HepG2 (cell line): Measurements from ENCODE around the gene AARSD1. TPM values are rescaled to one million over a fixed set of nuclear protein-coding genes. Genes with fewer than 3 reads are reported as not detected.

Experiments used
- CHCHD3 ChIP-seq: sonication (generic); formaldehyde crosslinking; IDR thresholded peaks from 2 replicates; pipeline ENCODE4 v1.8.0; 2022; ENCODE audit warnings: mild to moderate bottlenecking, missing genetic modification reagents, moderate library complexity
- NCOA5 ChIP-seq: sonication (generic); formaldehyde crosslinking; IDR thresholded peaks from 2 replicates; pipeline ENCODE4 v1.4.0; 2020; ENCODE audit warnings: missing genetic modification reagents
- NFKB2 ChIP-seq: sonication (generic); formaldehyde crosslinking; IDR thresholded peaks from 2 replicates; pipeline ENCODE4 v1.4.0; 2020; ENCODE audit warnings: missing genetic modification reagents, borderline replicate concordance
- SP5 ChIP-seq: IDR thresholded peaks from 2 replicates; pipeline ENCODE4 v1.6.1; 2016; ENCODE audit warnings: low read depth, borderline replicate concordance
- YEATS2 ChIP-seq: sonication (generic); formaldehyde crosslinking; IDR thresholded peaks from 2 replicates; pipeline ENCODE4 v1.4.0; 2020; ENCODE audit warnings: missing genetic modification reagents, borderline replicate concordance
- ZBTB26 ChIP-seq: IDR thresholded peaks from 2 replicates; pipeline ENCODE4 v1.6.1; 2016; ENCODE audit warnings: missing compliant biosample characterization, missing genetic modification reagents, borderline replicate concordance
- ZFP36L2 ChIP-seq: sonication (generic); formaldehyde crosslinking; IDR thresholded peaks from 2 replicates; pipeline ENCODE4 v1.4.0; 2020; ENCODE audit warnings: missing genetic modification reagents
- ZNF274 ChIP-seq: sonication (generic); formaldehyde crosslinking; IDR thresholded peaks from 2 replicates; pipeline ENCODE4 v1.5.1; 2020; ENCODE audit warnings: mild to moderate bottlenecking, missing genetic modification reagents
- ZNF430 ChIP-seq: sonication (generic); formaldehyde crosslinking; IDR thresholded peaks from 2 replicates; pipeline ENCODE4 v1.9.0; 2021; ENCODE audit warnings: mild to moderate bottlenecking, missing genetic modification reagents
- ZNF484 ChIP-seq: sonication (generic); formaldehyde crosslinking; IDR thresholded peaks from 2 replicates; pipeline ENCODE4 v1.5.1; 2020; ENCODE audit warnings: mild to moderate bottlenecking, low read depth, missing genetic modification reagents, borderline replicate concordance
- ZNF550 ChIP-seq: sonication (generic); formaldehyde crosslinking; IDR thresholded peaks from 2 replicates; pipeline ENCODE4 v1.4.0; 2020; ENCODE audit warnings: mild to moderate bottlenecking, missing genetic modification reagents, borderline replicate concordance
- ZNF557 ChIP-seq: sonication (generic); formaldehyde crosslinking; IDR thresholded peaks from 2 replicates; pipeline ENCODE4 v1.4.0; 2020; ENCODE audit warnings: missing genetic modification reagents
- ZNF670 ChIP-seq: sonication (generic); formaldehyde crosslinking; IDR thresholded peaks from 2 replicates; pipeline ENCODE4 v1.8.0; 2022; ENCODE audit warnings: mild to moderate bottlenecking, missing genetic modification reagents, borderline replicate concordance
- ZNF678 ChIP-seq: sonication (generic); formaldehyde crosslinking; IDR thresholded peaks from 2 replicates; pipeline ENCODE4 v1.4.0; 2020; ENCODE audit warnings: mild to moderate bottlenecking, missing genetic modification reagents
- polyA plus RNA-seq, 8 experiments: library from polyadenylated mRNA; depleted of rRNA in 3 of 8; stranded (reverse) in 7 of 8; unstranded in 1 of 8; fragments of >200 nt; fragmentation: Illumina TruSeq in 4 of 8; extraction: Trizol in 4 of 8; gene quantifications; 2 replicates each; pipeline versions ENCODE4 v1.2.1 to v1.2.3, GENCODE V29; 2011 to 2016; ENCODE audit warnings: low read depth in 4 of 8, missing spikeins in 1 of 8, mixed read lengths in 1 of 8; ENCODE audit not compliant: insufficient read depth in 1 of 8
- total RNA-seq, 5 experiments: library from RNA; depleted of rRNA; stranded (reverse); fragments of >200 nt; fragmentation: Illumina TruSeq; extraction: Trizol; gene quantifications; 2 replicates each; pipeline ENCODE4 v1.2.3, GENCODE V29; 2016; ENCODE audit warnings: low read depth in 1 of 5
- TF ChIP-seq, protein P1 (sequence below): sonication (generic); formaldehyde crosslinking; IDR thresholded peaks from 2 replicates; pipeline ENCODE4 v1.4.0; 2020; ENCODE audit warnings: missing genetic modification reagents, borderline replicate concordance
- TF ChIP-seq, protein P2 (sequence below): sonication (generic); formaldehyde crosslinking; IDR thresholded peaks from 2 replicates; pipeline ENCODE4 v1.5.0; 2020; ENCODE audit warnings: missing genetic modification reagents
- TF ChIP-seq, protein P3 (sequence below): sonication (generic); formaldehyde crosslinking; IDR thresholded peaks from 2 replicates; pipeline ENCODE4 v1.5.1; 2020; ENCODE audit warnings: missing genetic modification reagents, mild to moderate bottlenecking, borderline replicate concordance
- TF ChIP-seq, protein P4 (sequence below): sonication (generic); formaldehyde crosslinking; IDR thresholded peaks from 2 replicates; pipeline ENCODE4 v1.4.0; 2020; ENCODE audit warnings: mild to moderate bottlenecking, low read depth, missing genetic modification reagents

The AARSD1 gene
- total and polyA plus RNA-seq, 2 of the 13 experiments (the other 11 are each of a cell fraction or from before 2014, with no cell fraction given): 24.7 to 29.3 TPM

DNA sequence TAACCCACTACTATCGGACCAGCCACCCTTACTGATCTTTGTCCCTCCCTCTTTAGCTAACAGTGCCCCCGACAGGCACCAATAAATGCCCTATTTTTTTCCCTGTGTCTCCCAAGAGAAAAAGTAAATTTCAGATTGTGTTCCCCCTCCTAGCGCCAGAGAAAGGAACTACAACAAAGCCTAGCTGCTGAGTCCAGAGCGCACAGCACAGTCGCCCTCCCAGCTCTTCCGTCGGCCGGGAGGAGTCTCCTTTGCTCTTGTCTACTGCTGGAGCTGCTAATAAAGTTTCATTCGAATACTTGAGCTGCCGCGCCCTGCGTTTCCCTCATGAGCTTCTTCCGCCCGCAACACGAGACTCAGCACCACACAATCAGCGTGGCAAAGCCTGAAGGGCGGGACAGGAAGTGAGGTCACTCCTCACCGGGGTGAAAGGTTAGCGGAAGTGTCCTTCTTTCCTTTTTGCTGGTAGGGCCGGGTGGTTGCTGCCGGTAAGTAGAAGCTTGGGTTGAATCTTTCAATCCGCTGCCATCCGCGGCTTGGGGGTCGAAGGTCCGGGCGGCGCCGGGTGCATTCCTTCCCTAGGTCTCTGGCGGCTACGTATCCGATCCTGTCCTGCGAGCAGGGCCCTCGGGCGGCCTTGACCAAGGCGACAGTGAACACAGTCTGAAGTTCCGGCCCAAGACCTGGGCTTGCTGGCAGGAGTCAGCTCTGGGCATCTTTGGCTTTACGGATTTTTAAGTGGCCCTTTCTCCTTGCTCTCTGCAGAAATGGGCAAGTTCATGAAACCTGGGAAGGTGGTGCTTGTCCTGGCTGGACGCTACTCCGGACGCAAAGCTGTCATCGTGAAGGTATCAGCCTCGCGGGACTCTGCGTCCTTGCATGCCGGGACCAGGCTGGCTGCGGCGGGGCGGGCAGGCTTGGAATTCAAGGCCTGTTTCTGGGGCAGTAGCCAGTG, 34.0 kb upstream of the AARSD1 start, which contains the start of gene RPL27 (continued):
- TF ChIP-seq ZNF274 (peak; percentile 77), ZNF484 (CRISPR knock-in tag) (no peak), NFKB2 (CRISPR knock-in tag) (peak; percentile 94; the same call in 1 of the 2 replicates), CHCHD3 (CRISPR knock-in tag) (0 out of 2 replicates have a peak, but pooled peaks have one; percentile 60), ZNF670 (peak; percentile 99), ZFP36L2 (CRISPR knock-in tag) (peak; percentile 95), ZNF678 (CRISPR knock-in tag) (no peak), YEATS2 (CRISPR knock-in tag) (peak; percentile 100), ZNF557 (no peak; the same call in 1 of the 2 replicates), SP5 (CRISPR knock-in tag) (peak; percentile 96), NCOA5 (CRISPR knock-in tag) (no peak), ZNF430 (CRISPR knock-in tag) (peak; percentile 99), ZBTB26 (CRISPR knock-in tag) (peak; percentile 90), ZNF550 (CRISPR knock-in tag) (0 out of 2 replicates have a peak, but pooled peaks have one; percentile 51)
- TF ChIP-seq, protein P1, sequence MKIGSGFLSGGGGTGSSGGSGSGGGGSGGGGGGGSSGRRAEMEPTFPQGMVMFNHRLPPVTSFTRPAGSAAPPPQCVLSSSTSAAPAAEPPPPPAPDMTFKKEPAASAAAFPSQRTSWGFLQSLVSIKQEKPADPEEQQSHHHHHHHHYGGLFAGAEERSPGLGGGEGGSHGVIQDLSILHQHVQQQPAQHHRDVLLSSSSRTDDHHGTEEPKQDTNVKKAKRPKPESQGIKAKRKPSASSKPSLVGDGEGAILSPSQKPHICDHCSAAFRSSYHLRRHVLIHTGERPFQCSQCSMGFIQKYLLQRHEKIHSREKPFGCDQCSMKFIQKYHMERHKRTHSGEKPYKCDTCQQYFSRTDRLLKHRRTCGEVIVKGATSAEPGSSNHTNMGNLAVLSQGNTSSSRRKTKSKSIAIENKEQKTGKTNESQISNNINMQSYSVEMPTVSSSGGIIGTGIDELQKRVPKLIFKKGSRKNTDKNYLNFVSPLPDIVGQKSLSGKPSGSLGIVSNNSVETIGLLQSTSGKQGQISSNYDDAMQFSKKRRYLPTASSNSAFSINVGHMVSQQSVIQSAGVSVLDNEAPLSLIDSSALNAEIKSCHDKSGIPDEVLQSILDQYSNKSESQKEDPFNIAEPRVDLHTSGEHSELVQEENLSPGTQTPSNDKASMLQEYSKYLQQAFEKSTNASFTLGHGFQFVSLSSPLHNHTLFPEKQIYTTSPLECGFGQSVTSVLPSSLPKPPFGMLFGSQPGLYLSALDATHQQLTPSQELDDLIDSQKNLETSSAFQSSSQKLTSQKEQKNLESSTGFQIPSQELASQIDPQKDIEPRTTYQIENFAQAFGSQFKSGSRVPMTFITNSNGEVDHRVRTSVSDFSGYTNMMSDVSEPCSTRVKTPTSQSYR (CRISPR knock-in tag): no peak
- TF ChIP-seq, protein P2, sequence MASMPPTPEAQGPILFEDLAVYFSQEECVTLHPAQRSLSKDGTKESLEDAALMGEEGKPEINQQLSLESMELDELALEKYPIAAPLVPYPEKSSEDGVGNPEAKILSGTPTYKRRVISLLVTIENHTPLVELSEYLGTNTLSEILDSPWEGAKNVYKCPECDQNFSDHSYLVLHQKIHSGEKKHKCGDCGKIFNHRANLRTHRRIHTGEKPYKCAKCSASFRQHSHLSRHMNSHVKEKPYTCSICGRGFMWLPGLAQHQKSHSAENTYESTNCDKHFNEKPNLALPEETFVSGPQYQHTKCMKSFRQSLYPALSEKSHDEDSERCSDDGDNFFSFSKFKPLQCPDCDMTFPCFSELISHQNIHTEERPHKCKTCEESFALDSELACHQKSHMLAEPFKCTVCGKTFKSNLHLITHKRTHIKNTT (CRISPR knock-in tag): no peak
- TF ChIP-seq, protein P3, sequence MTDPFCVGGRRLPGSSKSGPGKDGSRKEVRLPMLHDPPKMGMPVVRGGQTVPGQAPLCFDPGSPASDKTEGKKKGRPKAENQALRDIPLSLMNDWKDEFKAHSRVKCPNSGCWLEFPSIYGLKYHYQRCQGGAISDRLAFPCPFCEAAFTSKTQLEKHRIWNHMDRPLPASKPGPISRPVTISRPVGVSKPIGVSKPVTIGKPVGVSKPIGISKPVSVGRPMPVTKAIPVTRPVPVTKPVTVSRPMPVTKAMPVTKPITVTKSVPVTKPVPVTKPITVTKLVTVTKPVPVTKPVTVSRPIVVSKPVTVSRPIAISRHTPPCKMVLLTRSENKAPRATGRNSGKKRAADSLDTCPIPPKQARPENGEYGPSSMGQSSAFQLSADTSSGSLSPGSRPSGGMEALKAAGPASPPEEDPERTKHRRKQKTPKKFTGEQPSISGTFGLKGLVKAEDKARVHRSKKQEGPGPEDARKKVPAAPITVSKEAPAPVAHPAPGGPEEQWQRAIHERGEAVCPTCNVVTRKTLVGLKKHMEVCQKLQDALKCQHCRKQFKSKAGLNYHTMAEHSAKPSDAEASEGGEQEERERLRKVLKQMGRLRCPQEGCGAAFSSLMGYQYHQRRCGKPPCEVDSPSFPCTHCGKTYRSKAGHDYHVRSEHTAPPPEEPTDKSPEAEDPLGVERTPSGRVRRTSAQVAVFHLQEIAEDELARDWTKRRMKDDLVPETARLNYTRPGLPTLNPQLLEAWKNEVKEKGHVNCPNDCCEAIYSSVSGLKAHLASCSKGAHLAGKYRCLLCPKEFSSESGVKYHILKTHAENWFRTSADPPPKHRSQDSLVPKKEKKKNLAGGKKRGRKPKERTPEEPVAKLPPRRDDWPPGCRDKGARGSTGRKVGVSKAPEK (CRISPR knock-in tag): peak; percentile 78; the same call in 1 of the 2 replicates
- TF ChIP-seq, protein P4, sequence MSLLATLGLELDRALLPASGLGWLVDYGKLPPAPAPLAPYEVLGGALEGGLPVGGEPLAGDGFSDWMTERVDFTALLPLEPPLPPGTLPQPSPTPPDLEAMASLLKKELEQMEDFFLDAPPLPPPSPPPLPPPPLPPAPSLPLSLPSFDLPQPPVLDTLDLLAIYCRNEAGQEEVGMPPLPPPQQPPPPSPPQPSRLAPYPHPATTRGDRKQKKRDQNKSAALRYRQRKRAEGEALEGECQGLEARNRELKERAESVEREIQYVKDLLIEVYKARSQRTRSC (CRISPR knock-in tag): 0 out of 2 replicates have a peak, but pooled peaks have one; percentile 80
